GM18502 (cell line): Measurements from ENCODE around the gene KRTAP10-9.
"Not testable (repeated sequence)": the region's sequence is repeated elsewhere in the genome, so short reads cannot be mapped to it uniquely, and the experiment has no call there.

ENCODE experiments used
- ATAC-seq: cut with Tn5 transposase; IDR thresholded peaks from one replicate; pipeline ENCODE4 v1.9.1; 2021; ENCODE audit warnings: mild to moderate bottlenecking; ENCODE audit not compliant: unreplicated experiment, poor library complexity

Gene KRTAP10-9

GRCh38 chr21:44637018-44637850 is 10.3 kb downstream of the KRTAP10-9 start, which contains the start of gene KRTAP10-10:
Gene KRTAP10-10 (plus strand): TSS chr21:44637356. CDS start chr21:44637418, 62 bp downstream.
- no peak for ATAC-seq

- not testable (repeated sequence) for ATAC-seq
These were observed 11.0 kb downstream of the KRTAP10-9 start for GRCh38 chr21:44637851-44638348.

DNA sequence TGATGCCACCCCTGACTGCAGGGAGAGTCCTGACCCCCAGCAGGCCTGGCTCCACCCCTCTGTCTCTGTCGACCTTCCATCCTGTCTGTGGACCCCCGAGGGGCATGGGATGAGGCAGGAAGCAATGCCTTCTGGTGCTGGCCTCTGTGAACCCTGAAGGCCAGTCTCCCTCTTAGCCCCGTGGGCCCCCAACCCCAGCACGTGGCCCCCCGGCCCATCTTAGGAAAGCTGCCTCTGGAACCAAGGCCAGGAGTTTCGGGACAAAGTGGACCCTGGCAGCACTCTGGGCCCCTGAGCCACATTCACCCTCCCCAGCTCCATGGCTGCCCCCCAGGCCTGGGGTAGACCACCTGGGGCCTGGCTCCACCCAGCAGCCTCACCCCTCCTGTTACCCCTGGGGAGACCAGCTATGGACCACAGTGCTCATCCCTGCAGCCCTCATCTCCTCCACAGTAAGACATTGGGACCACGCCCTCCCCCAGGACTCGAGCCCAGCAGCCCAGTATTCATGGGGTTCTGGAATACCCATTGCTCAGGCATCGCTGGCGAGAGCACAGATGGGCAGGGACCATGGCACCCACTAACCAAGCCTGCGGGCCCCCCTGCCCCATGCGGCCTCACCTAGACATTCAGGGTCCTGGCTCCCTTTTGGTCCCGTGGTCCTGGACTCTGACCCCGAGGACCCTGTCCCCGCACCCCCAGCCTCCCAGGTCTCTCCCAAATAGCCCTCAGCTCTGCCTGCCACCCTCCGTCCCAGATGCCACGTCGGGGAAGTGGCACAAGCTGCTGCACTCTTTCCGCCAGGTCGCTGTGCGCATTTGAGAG is 11.8 kb downstream of the KRTAP10-9 start:
- not testable (repeated sequence) for ATAC-seq

DNA sequence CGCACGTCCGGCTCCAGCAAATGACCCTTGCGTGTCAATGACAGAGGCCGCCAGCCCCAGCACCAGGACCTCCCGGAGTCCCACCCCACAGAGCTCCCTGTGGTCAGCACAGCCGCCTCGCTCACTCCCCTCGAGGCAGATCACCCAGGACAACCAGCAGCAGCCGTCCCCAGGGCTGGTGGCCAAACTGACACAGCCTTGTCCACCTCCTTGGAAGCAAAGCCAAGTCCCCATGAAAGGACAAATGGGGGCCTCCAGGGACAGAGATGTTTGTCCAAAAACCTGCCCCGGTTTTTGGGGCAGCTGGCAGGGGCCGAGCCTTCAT is 12.4 kb downstream of the KRTAP10-9 start:
- no peak for ATAC-seq

- no peak for ATAC-seq
These were observed 13.9 kb downstream of the KRTAP10-9 start for GRCh38 chr21:44640761-44641160.

DNA sequence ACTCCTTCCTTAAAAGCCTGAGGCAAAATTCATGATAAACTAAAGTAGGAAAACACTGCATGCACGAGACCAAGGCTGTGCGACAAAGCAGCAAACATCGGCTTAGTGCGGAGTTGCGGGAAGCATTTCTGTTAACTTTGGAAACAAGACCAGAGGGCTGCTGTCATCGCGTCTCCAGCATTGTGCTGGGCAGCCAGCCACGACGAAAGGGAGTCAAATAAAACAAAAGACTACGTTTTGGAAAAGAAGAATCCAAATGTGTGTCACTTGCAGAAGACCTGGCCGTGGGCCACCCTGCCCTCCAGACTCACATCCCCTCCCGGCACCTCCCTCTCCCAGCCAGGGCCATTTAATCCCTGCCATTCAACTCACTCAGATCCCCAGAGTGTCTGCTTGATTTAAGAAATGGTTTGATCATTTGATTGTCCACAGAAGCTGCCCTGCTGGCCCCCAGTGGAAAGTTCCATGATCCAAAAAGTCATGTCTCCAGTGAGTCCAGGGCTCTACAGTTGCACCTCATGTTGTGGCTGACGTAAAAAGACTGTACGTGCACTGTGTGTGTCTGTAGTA is 16.9 kb downstream of the KRTAP10-9 start:
- no peak for ATAC-seq

DNA sequence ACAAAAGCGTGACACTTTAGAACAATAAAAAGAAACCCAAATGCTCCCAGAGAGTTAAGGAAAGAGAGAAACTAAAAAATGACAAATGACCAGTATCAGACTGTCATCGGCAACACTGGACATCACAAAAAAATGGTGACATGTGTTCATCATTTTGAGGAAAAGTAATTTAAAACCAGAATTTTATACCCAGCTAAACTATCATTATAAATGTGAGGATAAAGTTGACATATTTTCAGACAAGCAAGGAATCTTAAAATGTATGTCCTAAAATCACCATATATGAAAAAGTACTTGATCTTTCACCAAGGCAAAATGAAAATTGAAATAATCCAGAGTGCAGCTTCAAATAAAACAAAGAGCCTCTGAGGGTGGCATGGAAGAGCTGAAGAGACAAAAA is 18.0 kb downstream of the KRTAP10-9 start:
- ATAC-seq = no peak

DNA sequence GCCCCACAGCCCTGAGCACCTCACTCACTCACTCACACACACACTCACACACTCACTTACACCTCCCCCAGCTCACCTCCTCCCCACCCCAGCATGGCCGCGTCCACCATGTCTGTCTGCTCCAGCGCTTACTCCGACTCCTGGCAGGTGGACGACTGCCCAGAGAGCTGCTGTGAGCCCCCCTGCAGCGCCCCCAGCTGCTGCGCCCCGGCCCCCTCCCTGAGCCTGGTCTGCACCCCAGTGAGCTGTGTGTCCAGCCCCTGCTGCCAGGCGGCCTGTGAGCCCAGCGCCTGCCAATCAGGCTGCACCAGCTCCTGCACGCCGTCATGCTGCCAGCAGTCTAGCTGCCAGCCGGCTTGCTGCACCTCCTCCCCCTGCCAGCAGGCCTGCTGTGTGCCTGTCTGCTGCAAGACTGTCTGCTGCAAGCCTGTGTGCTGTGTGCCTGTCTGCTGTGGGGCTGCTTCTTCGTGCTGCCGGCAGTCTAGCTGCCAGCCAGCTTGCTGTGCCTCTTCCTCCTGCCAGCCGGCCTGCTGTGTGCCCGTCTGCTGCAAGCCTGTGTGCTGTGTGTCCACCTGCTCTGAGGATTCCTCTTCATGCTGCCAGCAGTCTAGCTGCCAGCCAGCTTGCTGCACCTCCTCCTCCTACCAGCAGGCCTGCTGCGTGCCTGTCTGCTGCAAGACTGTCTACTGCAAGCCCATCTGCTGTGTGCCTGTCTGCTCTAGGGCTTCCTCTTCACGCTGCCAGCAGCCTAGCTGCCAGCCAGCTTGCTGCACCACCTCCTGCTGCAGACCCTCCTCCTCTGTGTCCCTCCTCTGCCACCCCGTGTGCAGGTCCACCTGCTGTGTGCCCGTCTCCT is 19.7 kb downstream of the KRTAP10-9 start, which contains the start of gene KRTAP10-11:
Gene KRTAP10-11, plus strand, starts transcription at position 49 of the 856 bp plus-strand sequence. Its CDS starts 45 bp downstream, at position 94.
- ATAC-seq = not testable (repeated sequence)

DNA sequence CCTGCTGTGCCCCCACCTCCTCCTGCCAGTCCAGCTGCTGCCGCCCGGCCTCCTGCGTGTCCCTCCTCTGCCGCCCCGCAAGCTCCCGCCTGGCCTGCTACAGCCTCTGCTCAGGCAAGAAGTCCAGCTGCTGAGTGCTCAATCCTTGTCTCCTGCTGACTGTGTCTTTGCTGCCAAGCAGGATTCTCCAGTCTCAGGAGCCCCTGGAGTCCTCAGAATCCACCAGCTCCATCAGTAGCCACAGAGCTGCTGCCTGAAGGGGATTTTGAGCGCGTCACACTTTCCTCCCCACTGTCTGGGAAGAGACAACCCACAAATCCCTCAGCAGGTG is 20.3 kb downstream of the KRTAP10-9 start:
- ATAC-seq = no peak

DNA sequence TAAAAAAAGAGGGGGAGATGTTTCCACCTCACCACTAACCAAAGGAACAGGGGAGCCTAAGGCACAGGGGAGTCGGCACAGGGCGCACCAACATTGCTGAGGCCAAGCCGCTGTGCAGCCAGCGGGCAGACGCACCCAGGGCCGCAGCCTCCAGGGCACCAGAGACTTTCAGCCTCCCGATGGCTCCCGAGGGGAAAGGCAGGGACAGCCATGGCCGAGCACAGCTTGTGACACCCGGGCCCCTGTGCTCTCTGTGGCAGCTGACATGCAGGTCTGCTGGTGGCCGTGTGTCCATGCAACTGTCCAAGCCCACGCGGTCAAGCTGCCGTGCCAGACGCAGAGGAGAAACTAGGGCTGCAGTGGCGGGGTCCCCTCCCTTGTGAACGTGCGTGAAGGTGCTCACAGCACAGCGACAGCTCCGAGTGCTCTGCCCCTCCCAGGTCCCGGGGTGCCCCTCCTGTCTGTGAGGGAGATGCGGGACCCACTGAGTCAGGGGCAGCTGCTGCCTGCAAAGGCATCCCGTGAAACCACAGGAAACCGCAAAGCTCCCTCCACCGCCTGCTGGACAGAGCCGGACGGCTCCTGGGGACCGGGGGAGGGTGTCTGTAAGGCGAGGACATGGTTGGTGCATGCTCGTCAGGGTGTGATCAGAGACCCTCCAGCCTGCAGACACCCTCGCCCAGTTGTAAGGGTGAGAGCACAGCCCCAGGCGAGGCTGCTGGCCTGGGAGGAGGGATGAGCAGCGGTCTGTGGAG is 21.8 kb downstream of the KRTAP10-9 start:
- ATAC-seq = no peak

- ATAC-seq = no peak
These were observed 22.7 kb downstream of the KRTAP10-9 start for GRCh38 chr21:44649521-44650100.

GRCh38 chr21:44650265-44650972 is 23.5 kb downstream of the KRTAP10-9 start:
- no peak for ATAC-seq

DNA sequence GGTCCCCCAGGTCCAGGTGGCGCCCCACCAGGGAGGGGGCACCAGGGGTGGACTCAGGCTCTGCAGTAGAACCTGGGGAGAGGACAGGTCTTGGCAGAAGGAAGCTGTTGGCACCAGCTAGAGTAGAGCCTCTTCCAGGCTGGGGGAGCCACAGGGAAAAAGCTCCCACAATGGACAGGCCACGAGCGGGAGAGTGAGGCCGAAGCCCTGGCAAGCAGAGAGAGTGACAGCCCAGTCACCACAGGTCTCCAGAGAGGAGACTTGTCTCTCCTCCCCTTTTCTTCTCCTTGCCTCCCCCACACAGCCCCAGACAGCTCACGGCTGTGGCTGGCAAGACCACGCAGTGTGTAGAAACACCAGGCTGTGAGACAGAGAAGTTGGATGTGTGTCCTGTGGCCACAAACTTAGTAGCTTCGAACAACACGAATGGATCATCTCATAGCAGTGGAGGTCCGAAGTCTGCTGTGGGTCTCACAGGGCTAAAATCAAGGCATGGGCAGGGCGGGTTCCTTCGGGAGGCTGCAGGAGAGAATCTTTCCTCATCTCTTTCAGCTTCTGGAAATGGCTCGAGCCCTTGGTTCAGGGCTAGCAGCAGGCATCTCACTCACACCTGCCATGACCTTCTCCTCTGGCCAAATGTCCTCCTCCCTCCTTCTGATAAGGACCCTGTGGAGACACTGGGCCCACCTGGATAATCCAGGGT is 24.2 kb downstream of the KRTAP10-9 start:
- no peak for ATAC-seq

DNA sequence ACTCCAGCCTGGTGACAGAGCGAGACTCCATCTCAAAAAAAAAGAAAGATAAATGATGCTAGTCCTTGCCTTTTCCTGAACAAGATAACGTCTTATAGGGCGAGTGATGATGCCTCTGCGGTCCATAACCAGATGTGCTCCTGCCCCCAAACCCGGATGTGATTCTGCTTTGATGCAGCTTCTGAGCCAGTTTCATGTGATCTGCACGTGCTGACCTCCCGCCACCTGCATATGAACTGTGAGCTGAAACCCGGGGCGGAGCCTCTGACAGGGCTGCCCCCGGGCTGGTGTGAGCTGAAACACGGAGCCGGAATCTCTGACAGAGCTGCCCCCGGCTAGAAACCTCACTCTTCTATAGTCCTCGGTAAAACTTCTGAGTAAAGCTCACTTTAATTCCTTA is 26.2 kb downstream of the KRTAP10-9 start:
- ATAC-seq = no peak

DNA sequence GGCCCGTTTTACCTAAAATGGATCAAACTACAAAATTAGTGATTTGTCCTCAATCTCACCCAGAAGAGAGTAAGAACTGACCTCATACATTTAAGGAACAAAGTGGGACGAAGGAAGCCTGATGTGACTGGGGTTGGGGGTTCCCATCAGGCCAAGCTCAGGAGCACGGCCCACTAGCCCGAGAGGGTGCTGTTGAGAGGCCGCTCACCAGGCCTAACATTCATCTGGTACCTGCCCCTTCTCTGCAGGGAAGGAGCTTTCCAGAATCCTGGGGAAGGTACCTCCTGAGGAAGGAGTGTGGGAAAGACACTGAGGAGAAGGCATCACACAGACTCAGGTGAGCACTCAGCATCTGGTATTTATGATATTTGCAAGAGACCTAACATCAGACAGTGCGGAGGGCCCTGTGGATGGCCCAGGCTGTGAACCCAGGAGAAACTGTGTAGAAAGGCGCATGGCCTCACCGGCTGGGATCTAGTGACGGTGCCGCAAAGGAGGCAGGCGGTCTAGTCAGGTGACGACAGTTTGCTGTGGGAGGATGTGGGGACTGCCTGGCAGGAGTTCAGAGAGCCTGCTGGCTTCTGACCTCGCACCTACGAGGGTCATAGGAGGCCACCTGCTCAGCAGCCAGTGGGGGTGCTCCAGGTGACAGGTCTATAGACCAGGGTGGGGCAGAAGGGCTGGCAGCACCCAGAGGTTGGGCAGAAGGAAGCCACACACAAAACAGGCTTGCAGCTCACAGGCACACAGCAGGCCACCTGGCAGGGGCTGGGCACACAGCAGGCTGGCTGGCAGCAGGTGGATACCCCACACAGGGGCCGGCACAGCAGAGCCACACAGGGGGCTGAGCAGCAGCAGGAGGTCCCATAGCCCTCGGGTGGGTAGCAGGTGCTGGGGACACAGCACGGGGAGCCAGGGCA is 27.0 kb downstream of the KRTAP10-9 start:
- ATAC-seq = no peak

DNA sequence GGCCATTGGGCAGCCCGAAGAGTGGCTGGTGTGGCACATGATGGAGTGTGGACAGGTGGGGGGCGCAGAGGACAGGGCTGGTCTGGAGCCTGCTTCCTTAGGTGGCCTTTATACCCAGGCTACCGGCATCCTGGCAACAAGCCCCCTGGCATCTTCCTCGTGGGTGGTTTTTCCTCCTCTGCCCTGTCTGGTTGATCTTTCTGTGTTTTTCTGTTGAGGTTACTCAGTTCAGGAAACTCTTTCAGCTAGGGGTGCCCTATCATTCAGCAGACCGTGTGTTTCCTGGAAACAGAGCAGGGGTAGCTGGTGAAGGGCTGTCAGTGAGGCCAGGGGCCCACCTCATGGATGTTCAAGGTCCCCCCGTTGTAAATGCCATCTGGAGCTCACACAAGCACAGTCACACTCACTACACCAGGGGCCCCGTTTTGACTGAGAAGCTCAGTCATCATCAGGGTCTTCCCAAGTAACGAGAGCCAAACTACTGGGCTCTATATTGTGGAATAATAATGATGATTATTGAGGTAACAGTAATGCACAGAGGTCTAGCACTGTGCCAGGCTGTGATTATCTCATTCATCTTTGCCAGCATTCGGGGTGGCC is 27.8 kb downstream of the KRTAP10-9 start, which contains the start of gene KRTAP12-4:
Gene KRTAP12-4, minus strand, starts transcription at position 84 of the 600 bp plus-strand sequence. Its CDS starts 45 bp downstream, at position 39.
- no peak for ATAC-seq
